DMS79 (cell line): ENCODE measurements around the gene CCDC88C.
"Not testable (repeated sequence)": the region's sequence is repeated elsewhere in the genome, so short reads cannot be mapped to it uniquely, and the experiment has no call there.

Experiments used
- DNase-seq: peaks from one replicate; lab custom pipeline; 2025; lab: John Stamatoyannopoulos, UW

The CCDC88C gene

GRCh38 chr14:91415794-91416743 is 1.6 kb downstream of the CCDC88C start:
- DNase-seq = peak; percentile 73

GRCh38 chr14:91414475-91414833 is 3.2 kb downstream of the CCDC88C start:
- DNase-seq = no peak

- peak; percentile 98 for DNase-seq
These were observed 3.8 kb downstream of the CCDC88C start for GRCh38 chr14:91413547-91414474.

GRCh38 chr14:91412939-91413338 is 4.7 kb downstream of the CCDC88C start:
- DNase-seq = no peak

GRCh38 chr14:91410771-91411536 is 6.7 kb downstream of the CCDC88C start:
- no peak for DNase-seq

GRCh38 chr14:91409928-91410718 is 7.5 kb downstream of the CCDC88C start:
- DNase-seq = no peak

- not testable (repeated sequence) for DNase-seq
These were observed 8.4 kb downstream of the CCDC88C start for GRCh38 chr14:91409240-91409639.

GRCh38 chr14:91406982-91407381 is 10.6 kb downstream of the CCDC88C start:
- no peak for DNase-seq

GRCh38 chr14:91406451-91406850 is 11.2 kb downstream of the CCDC88C start:
- no peak for DNase-seq

GRCh38 chr14:91405724-91406435 is 11.7 kb downstream of the CCDC88C start:
- DNase-seq = no peak

GRCh38 chr14:91405241-91405721 is 12.3 kb downstream of the CCDC88C start:
- no peak for DNase-seq

- DNase-seq = peak; percentile 28
These were observed 14.6 kb downstream of the CCDC88C start for GRCh38 chr14:91402771-91403600.

- no peak for DNase-seq
These were observed 15.3 kb downstream of the CCDC88C start for GRCh38 chr14:91402348-91402747.

- DNase-seq = no peak
These were observed 15.9 kb downstream of the CCDC88C start for GRCh38 chr14:91401751-91402150.

- DNase-seq = no peak
These were observed 16.9 kb downstream of the CCDC88C start for GRCh38 chr14:91400696-91401095.

- DNase-seq = no peak
These were observed 17.6 kb downstream of the CCDC88C start for GRCh38 chr14:91399868-91400640.

- peak; percentile 55 for DNase-seq
These were observed 18.9 kb downstream of the CCDC88C start for GRCh38 chr14:91398707-91399106.

- no peak for DNase-seq
These were observed 19.5 kb downstream of the CCDC88C start for GRCh38 chr14:91397965-91398591.
